OCI-LY7 (cell line): Measurements from ENCODE around the gene IL26.

Experiments used
- CTCF ChIP-seq: fragments of 200-600 bp; sonication (generic); conservative IDR thresholded peaks from 2 replicates; pipeline ENCODE4 v1.5.1; 2014; ENCODE audit warnings: mild to moderate bottlenecking, antibody characterized with exemption, low read length, moderate library complexity, mixed read lengths
- EZH2phosphoT487 ChIP-seq: fragments of 200-600 bp; sonication (generic); IDR thresholded peaks from 2 replicates; pipeline ENCODE4 v1.6.1; 2018; ENCODE audit warnings: low read depth, borderline replicate concordance, mild to moderate bottlenecking, mixed run types, antibody characterized with exemption, low read length, moderate library complexity, mixed read lengths

- TF ChIP-seq CTCF (no peak), EZH2phosphoT487 (no peak)
These were observed 10.0 kb upstream of the IL26 start for GRCh38 chr12:68235576-68235975.
